ENCODE data around the gene CFHR5.

- TF ChIP-seq CTCF (IDR thresholded peaks at IDR 0.05), result no peak
- no peak for TF ChIP-seq EZH2 (IDR thresholded peaks at IDR 0.05)
- no peak for TF ChIP-seq EZH2phosphoT487 (IDR thresholded peaks at IDR 0.05)
These were observed 16.6 kb downstream of the CFHR5 start for GRCh38 chr1:196993916-196994315.
